Right atrium auricular region (tissue), 2 donors: Measurements from ENCODE around the gene KIF25. TPM values are rescaled to one million over a fixed set of nuclear protein-coding genes. Genes with fewer than 3 reads are reported as not detected.

Experiments
- DNase-seq: peaks from one replicate; pipeline ENCODE4 v3.0.0-alpha.2; 2019; ENCODE audit warnings: low spot score
- H3K27ac ChIP-seq, 2 donors: fragments of 200-600 bp; sonication (generic); 1 replicate in 1 of 2; 2 replicates in 1 of 2; pipeline ENCODE4 v1.5.1; 2016 to 2019
- H3K27me3 ChIP-seq, 2 donors: fragments of 200-600 bp; sonication (generic); one replicate each; pipeline versions ENCODE4 v1.5.1 to v1.6.0; 2017 to 2019
- H3K36me3 ChIP-seq: fragments of 200-600 bp; sonication (generic); one replicate; pipeline ENCODE4 v1.5.1; 2016
- H3K4me1 ChIP-seq, 2 donors: fragments of 200-600 bp; sonication (generic); one replicate each; pipeline versions ENCODE4 v1.5.1 to v1.6.0; 2017 to 2019
- H3K4me3 ChIP-seq, 2 donors: fragments of 200-600 bp; sonication (generic); 1 replicate in 1 of 2; 2 replicates in 1 of 2; pipeline ENCODE4 v1.5.1; 2017 to 2019; ENCODE audit warnings: mild to moderate bottlenecking in 1 of 2, moderate library complexity in 1 of 2
- H3K9me3 ChIP-seq, 2 donors: fragments of 200-600 bp; sonication (generic); one replicate each; pipeline ENCODE4 v1.5.1; 2019
- total RNA-seq, 2 donors: library from RNA; depleted of rRNA; stranded (reverse); fragments of >200 nt; gene quantifications; one replicate each; pipeline ENCODE4 v1.1.0, GENCODE V29; 2016
- TF ChIP-seq, protein P1 (sequence below), 2 donors: fragments of 200-600 bp; sonication (generic); IDR thresholded peaks; one replicate each; pipeline ENCODE4 v1.5.1; 2019; ENCODE audit warnings: antibody characterized with exemption in 2 of 2

The KIF25 gene
- total RNA-seq, 2 donors from 2014 or later, result not detected

DNA sequence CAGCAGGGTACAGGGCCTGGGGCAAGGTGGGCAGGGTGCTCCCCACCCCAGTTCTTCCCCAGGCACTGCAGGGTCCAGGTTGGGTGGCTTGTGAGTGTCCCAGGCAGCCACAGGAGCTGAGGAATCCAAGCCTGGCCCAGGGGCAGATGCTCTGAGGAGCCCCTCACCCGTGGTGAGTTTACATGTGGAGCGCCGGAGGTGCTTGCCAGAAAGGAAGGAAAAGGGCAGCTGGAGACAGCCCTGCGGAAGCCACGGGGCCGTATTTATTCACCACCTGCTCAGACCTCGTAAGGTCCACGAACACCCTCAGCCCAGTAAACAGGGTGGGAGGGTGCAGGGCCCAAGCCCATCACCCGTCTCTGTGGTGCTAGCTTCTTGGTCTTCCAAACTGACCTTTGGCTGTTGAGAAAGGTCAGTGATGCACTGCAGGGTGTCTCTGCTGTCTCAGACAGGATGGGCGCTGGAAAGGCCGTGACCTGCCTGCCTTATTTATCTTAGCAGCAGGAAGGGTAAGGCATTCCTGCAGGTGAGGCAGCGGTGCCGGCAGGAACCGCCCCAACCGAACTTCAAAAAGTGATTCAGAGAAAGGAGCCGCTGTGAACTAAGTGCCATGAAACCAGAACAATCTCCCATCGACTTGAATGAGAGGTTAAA is 85.5 kb downstream of the KIF25 start:
- TF ChIP-seq, protein P1, sequence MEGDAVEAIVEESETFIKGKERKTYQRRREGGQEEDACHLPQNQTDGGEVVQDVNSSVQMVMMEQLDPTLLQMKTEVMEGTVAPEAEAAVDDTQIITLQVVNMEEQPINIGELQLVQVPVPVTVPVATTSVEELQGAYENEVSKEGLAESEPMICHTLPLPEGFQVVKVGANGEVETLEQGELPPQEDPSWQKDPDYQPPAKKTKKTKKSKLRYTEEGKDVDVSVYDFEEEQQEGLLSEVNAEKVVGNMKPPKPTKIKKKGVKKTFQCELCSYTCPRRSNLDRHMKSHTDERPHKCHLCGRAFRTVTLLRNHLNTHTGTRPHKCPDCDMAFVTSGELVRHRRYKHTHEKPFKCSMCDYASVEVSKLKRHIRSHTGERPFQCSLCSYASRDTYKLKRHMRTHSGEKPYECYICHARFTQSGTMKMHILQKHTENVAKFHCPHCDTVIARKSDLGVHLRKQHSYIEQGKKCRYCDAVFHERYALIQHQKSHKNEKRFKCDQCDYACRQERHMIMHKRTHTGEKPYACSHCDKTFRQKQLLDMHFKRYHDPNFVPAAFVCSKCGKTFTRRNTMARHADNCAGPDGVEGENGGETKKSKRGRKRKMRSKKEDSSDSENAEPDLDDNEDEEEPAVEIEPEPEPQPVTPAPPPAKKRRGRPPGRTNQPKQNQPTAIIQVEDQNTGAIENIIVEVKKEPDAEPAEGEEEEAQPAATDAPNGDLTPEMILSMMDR (IDR thresholded peaks at IDR 0.05), result no peak
- Histone ChIP-seq H3K4me1 (peaks cover 0 to 3% of the 10 kb centered on the region in 2 donors), H3K27me3 (no peaks in the 10 kb centered on the region), H3K27ac (no peak overlapping the region), H3K9me3 (no peaks in the 10 kb centered on the region), H3K4me3 (no peak overlapping the region), H3K36me3 (no peaks in the 10 kb centered on the region)
- no peak for DNase-seq

DNA sequence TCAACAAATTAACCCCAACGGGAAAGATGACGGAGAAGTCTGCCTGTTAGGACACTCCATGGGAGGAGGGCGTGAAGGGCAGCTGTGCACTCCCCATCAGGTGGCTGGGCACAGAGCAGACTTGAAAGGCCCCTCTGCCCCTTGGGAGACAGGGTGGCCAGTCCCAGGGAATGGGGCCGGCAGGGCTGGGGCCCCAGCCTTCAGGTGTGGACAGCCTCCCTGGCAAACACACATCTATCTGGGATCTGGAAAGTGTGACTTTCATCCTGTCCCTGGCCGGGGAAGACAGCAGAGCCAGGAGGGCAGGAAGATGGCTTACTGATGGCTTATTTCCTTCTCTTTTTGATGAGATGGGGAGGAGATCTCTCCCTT is 86.0 kb downstream of the KIF25 start:
- no peaks in the 10 kb centered on the region for H3K27me3 ChIP-seq
- H3K27ac ChIP-seq, result no peak overlapping the region
- H3K36me3 ChIP-seq, result no peaks in the 10 kb centered on the region
- peaks cover 0 to 5% of the 10 kb centered on the region in 2 donors for H3K4me1 ChIP-seq
- no peak for DNase-seq
- no peaks in the 10 kb centered on the region for H3K9me3 ChIP-seq
- no peak overlapping the region for H3K4me3 ChIP-seq
- TF ChIP-seq, protein P1 (IDR thresholded peaks at IDR 0.05), result no peak

DNA sequence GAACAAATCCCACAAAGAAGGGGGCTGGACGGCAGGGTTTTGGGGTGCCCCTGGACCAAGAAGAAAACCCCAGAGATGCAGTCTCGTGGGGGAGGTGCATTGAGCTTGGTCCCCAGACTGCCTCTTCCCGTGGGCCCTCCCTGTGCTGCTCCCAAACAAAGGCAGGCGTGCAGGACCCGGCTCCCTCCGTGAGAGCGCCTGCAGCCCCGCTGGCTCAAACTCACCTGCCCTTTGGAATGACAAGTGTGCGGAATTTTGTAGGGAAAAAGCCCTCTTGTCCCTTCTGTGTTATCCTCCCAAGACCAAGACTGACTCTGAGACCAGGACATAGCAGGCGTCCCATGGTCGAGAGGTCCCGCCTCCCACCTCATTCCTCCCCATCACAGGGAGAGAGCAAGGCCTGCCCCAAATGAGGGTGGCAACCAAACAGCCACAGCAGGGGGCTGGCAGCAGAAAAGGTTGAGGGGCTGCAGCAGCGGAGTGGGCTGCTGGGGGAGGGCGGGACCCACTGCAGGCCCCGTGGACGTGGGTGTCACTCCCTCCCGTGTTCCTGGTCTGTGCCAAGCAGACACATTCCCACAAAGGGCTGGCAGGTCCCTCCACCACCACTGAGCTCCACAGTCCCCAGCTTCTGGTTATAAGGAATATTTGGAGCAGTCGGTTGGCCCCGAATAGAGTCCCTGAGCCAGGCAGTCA is 87.1 kb downstream of the KIF25 start:
- TF ChIP-seq, protein P1 (IDR thresholded peaks at IDR 0.05), result no peak
- Histone ChIP-seq H3K27me3 (no peaks in the 10 kb centered on the region), H3K9me3 (no peaks in the 10 kb centered on the region), H3K27ac (no peak overlapping the region), H3K4me1 (peaks cover 0 to 5% of the 10 kb centered on the region in 2 donors), H3K36me3 (no peaks in the 10 kb centered on the region), H3K4me3 (no peak overlapping the region)
- DNase-seq, result no peak

DNA sequence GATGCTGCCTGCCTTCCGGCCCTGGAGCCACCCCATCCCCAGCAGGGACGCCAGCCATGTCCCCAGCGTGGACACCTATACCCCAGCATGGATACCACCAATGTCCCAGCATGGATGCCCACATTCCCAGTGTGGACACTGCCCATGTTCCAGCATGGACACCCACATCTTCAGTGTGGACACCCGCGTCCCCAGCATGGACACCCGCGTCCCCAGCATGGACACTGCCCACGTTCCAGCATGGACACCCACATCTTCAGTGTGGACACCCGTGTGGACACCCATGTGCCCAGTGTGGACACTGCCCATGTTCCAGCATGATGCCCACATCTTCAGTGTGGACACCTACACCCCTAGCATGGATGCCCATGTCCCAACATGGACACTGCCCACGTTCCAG is 88.6 kb downstream of the KIF25 start:
- Histone ChIP-seq H3K36me3 (no peaks in the 10 kb centered on the region), H3K4me1 (peaks cover 0 to 5% of the 10 kb centered on the region in 2 donors), H3K4me3 (no peak overlapping the region), H3K9me3 (no peaks in the 10 kb centered on the region), H3K27ac (no peak overlapping the region), H3K27me3 (no peaks in the 10 kb centered on the region)
- DNase-seq, result no peak
- TF ChIP-seq, protein P1 (IDR thresholded peaks at IDR 0.05), result no peak

DNA sequence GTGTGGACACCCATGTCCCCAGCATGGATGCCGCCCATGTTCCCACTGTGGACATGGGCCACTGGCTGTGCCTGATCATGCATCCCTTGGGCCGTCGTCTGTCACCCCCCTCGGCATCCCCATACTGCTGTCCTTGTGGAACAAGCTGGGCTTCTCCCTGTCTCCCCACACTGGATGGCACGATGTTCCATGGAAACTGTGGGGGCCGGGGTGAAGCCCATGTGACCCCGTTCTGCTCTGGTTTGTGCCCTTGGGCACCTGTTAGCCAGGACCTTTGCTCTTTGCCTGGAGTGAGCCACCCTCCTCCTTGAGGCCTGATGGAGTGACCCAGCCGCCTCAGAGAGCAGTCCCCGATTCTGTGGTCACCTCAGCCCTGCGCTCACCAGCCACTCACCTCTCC is 89.1 kb downstream of the KIF25 start:
- DNase-seq, result no peak
- Histone ChIP-seq H3K4me1 (peaks cover 0 to 5% of the 10 kb centered on the region in 2 donors), H3K27ac (no peak overlapping the region), H3K27me3 (no peaks in the 10 kb centered on the region), H3K4me3 (no peak overlapping the region), H3K9me3 (no peaks in the 10 kb centered on the region), H3K36me3 (no peaks in the 10 kb centered on the region)
- TF ChIP-seq, protein P1 (IDR thresholded peaks at IDR 0.05), result no peak
